IMR-90 (cell line): Measurements from ENCODE around the gene C19orf33. TPM values are rescaled to one million over a fixed set of nuclear protein-coding genes. Genes with fewer than 3 reads are reported as not detected.
A peak's percentile ranks its signal among the peaks of the same experiment; 100 is the strongest.

ENCODE experiments used
- ATAC-seq: fragments of 200-7000 bp; cut with Tn5 transposase; 2 replicates; pipeline ENCODE4 v1.9.1; 2020; ENCODE audit warnings: low read depth, mild to moderate bottlenecking, moderate library complexity
- BruUV-seq: library from RNA; stranded (reverse); fragments of 400-500 nt; replicated peaks from 2 replicates; lab custom pipeline; 2021; lab: Mats Ljungman, UMichigan
- CTCF ChIA-PET: fragments of 300-600 bp; formaldehyde crosslinking; extraction: SDS; loops from one replicate; lab custom pipeline; 2021; ENCODE audit warnings: antibody characterized with exemption; lab: Yijun Ruan, JAX
- POLR2A ChIA-PET: fragments of 300-600 bp; sonication (Branson Sonifier 250); formaldehyde crosslinking; loops from one replicate; lab custom pipeline; 2022; ENCODE audit warnings: antibody characterized with exemption; ENCODE audit not compliant: unreplicated experiment; lab: Charles Lee
- DNase-seq: peaks from one replicate; pipeline ENCODE4 v3.0.0; 2013
- H2AFZ ChIP-seq: replicated peaks from 2 replicates; pipeline ENCODE3; 2013; ENCODE audit warnings: low read length, mild to moderate bottlenecking; ENCODE audit not compliant: poor library complexity
- H2AK5ac ChIP-seq: 2 replicates; pipeline ENCODE4 v1.6.1; 2013; ENCODE audit warnings: low read depth, low read length, inconsistent platforms
- H2AK9ac ChIP-seq: replicated peaks from 2 replicates; pipeline ENCODE3; 2013; ENCODE audit warnings: mild to moderate bottlenecking, low read depth, low read length, moderate library complexity; ENCODE audit not compliant: poor library complexity
- H2BK120ac ChIP-seq: 2 replicates; pipeline ENCODE4 v1.6.1; 2013; ENCODE audit warnings: low read depth, low read length, inconsistent platforms
- H2BK15ac ChIP-seq: 3 replicates; pipeline ENCODE4 v1.6.1; 2013; ENCODE audit warnings: low read depth, low read length, inconsistent platforms
- H2BK20ac ChIP-seq: 2 replicates; pipeline ENCODE4 v1.6.1; 2013; ENCODE audit warnings: low read depth, mild to moderate bottlenecking, inconsistent platforms, low read length, moderate library complexity
- H2BK5ac ChIP-seq: 2 replicates; pipeline ENCODE4 v1.6.1; 2013; ENCODE audit warnings: mild to moderate bottlenecking, low read depth, low read length, inconsistent platforms; ENCODE audit not compliant: poor library complexity, severe bottlenecking
- H3K14ac ChIP-seq: replicated peaks from 2 replicates; pipeline ENCODE4 v1.6.1; 2013; ENCODE audit warnings: low read depth, low read length, inconsistent platforms
- H3K18ac ChIP-seq: 2 replicates; pipeline ENCODE4 v1.6.1; 2013; ENCODE audit warnings: low read depth, low read length, control low read depth
- H3K23ac ChIP-seq: 2 replicates; pipeline ENCODE4 v1.6.1; 2013; ENCODE audit warnings: low read depth, low read length, inconsistent platforms
- H3K27ac ChIP-seq: 2 replicates; pipeline ENCODE4 v1.5.1; 2013; ENCODE audit warnings: mild to moderate bottlenecking, control low read depth, low read length; ENCODE audit not compliant: insufficient read depth
- H3K27me3 ChIP-seq: 2 replicates; pipeline ENCODE4 v1.6.1; 2013; ENCODE audit warnings: low read length; ENCODE audit not compliant: control insufficient read depth, insufficient read depth
- H3K36me3 ChIP-seq: 2 replicates; pipeline ENCODE4 v1.6.1; 2013; ENCODE audit warnings: low read length, mixed read lengths; ENCODE audit not compliant: control insufficient read depth, insufficient read depth
- H3K4ac ChIP-seq: 2 replicates; pipeline ENCODE4 v1.6.1; 2013; ENCODE audit warnings: low read depth, low read length, inconsistent platforms
- H3K4me1 ChIP-seq: 2 replicates; pipeline ENCODE4 v1.6.1; 2013; ENCODE audit warnings: low read length, mixed read lengths; ENCODE audit not compliant: control insufficient read depth, insufficient read depth
- H3K4me2 ChIP-seq: 2 replicates; pipeline ENCODE4 v1.6.1; 2013; ENCODE audit warnings: low read depth, mild to moderate bottlenecking, control low read depth, low read length, moderate library complexity
- H3K4me3 ChIP-seq: 2 replicates; pipeline ENCODE4 v1.5.1; 2013; ENCODE audit warnings: low read depth, mild to moderate bottlenecking, control low read depth, low read length, moderate library complexity; ENCODE audit not compliant: insufficient read depth
- H3K56ac ChIP-seq: 2 replicates; pipeline ENCODE4 v1.6.1; 2013; ENCODE audit warnings: low read length, inconsistent platforms; ENCODE audit not compliant: insufficient read depth; ENCODE audit errors: extremely low read depth
- H3K79me1 ChIP-seq, 2 experiments: 2 replicates each; pipeline ENCODE4 v1.6.1; 2013; ENCODE audit warnings: low read length in 2 of 2, inconsistent platforms in 1 of 2, low read depth in 1 of 2
- H3K9ac ChIP-seq: 2 replicates; pipeline ENCODE4 v1.6.1; 2013; ENCODE audit warnings: low read depth, low read length, control low read depth
- H3K9me1 ChIP-seq: 2 replicates; pipeline ENCODE4 v1.6.1; 2013; ENCODE audit warnings: low read length, inconsistent platforms; ENCODE audit not compliant: insufficient read depth
- H3K9me3 ChIP-seq: 2 replicates; pipeline ENCODE4 v1.6.1; 2013; ENCODE audit warnings: low read length; ENCODE audit not compliant: control insufficient read depth, insufficient read depth
- H4K20me1 ChIP-seq: 2 replicates; pipeline ENCODE4 v1.6.1; 2013; ENCODE audit warnings: low read length, inconsistent platforms; ENCODE audit not compliant: insufficient read depth
- H4K5ac ChIP-seq: 2 replicates; pipeline ENCODE4 v1.6.1; 2013; ENCODE audit warnings: mild to moderate bottlenecking, low read depth, low read length, control low read depth
- H4K8ac ChIP-seq, 2 experiments: 2 replicates each; pipeline ENCODE4 v1.6.1; 2013; ENCODE audit warnings: low read depth in 2 of 2, low read length in 2 of 2, control low read depth in 1 of 2, inconsistent platforms in 1 of 2
- H4K91ac ChIP-seq: 2 replicates; pipeline ENCODE4 v1.6.1; 2013; ENCODE audit warnings: low read depth, low read length, inconsistent platforms; ENCODE audit not compliant: insufficient read depth
- BHLHE40 ChIP-seq: fragments of 150-350 bp; IDR thresholded peaks from 2 replicates; pipeline ENCODE4 v1.6.1; 2016; ENCODE audit warnings: mild to moderate bottlenecking, low read depth, low read length
- CHD1 ChIP-seq: IDR thresholded peaks from 2 replicates; pipeline ENCODE4 v1.6.1; 2012; ENCODE audit warnings: low read depth, low read length, improper control_type of control experiment
- FOS ChIP-seq: fragments of 150-350 bp; IDR thresholded peaks from 2 replicates; pipeline ENCODE4 v1.6.1; 2016; ENCODE audit warnings: low read depth, low read length
- MAFK ChIP-seq: IDR thresholded peaks from 2 replicates; pipeline ENCODE4 v1.6.1; 2012; ENCODE audit warnings: low read depth, low read length, improper control_type of control experiment
- MAZ ChIP-seq: IDR thresholded peaks from 2 replicates; pipeline ENCODE4 v1.6.1; 2012; ENCODE audit warnings: low read depth, mild to moderate bottlenecking, low read length, improper control_type of control experiment, moderate library complexity, borderline replicate concordance
- MXI1 ChIP-seq: IDR thresholded peaks from 2 replicates; pipeline ENCODE4 v1.6.1; 2012; ENCODE audit warnings: low read depth, mild to moderate bottlenecking, low read length, moderate library complexity, borderline replicate concordance
- RAD21 ChIP-seq: IDR thresholded peaks from 2 replicates; pipeline ENCODE4 v1.6.1; 2012; ENCODE audit warnings: low read length, improper control_type of control experiment
- RFX5 ChIP-seq: IDR thresholded peaks from 2 replicates; pipeline ENCODE4 v1.8.0; 2012; ENCODE audit warnings: low read depth, mild to moderate bottlenecking, low read length, moderate library complexity
- SMC3 ChIP-seq: fragments of 150-350 bp; IDR thresholded peaks from 2 replicates; pipeline ENCODE4 v1.6.1; 2016; ENCODE audit warnings: low read depth, mild to moderate bottlenecking, antibody characterized with exemption, low read length, moderate library complexity
- WGBS, 2 experiments: methylation state at CpG; one replicate each; pipeline versions ENCODE4 v1.1.5 to v1.1.7; 2013; ENCODE audit warnings: missing lambda C conversion rate in 2 of 2; ENCODE audit not compliant: insufficient read length in 1 of 2; ENCODE audit errors: extremely low coverage in 2 of 2; 5-methylcytosine and 5-hydroxymethylcytosine counted together
- dilution Hi-C: fragments of 300-500 bp; cut with HindIII; formaldehyde crosslinking; loops from one replicate; pipeline ENCODE4 v1.14.3; 2018; ENCODE audit warnings: low sequenced_read_pairs; ENCODE audit not compliant: unreplicated experiment
- in situ Hi-C: fragments of 300-500 bp; cut with MboI; formaldehyde crosslinking; loops from 3 replicates; pipeline ENCODE4 v1.14.3; 2019; ENCODE audit warnings: low sequenced_read_pairs, inconsistent platforms, mixed read lengths
- intact Hi-C: fragments of 100-400 bp; cut with micrococcal nuclease; formaldehyde crosslinking; loops from 2 replicates; pipeline ENCODE4 v1.10.0; 2022
- polyA plus RNA-seq, 3 experiments: library from polyadenylated mRNA; depleted of rRNA; stranded (reverse); fragments of >200 nt; gene quantifications; 2 replicates each; pipeline ENCODE4 v1.2.3, GENCODE V29; 2012; ENCODE audit warnings: low replicate concordance in 1 of 3
- total RNA-seq: library from RNA; depleted of rRNA; stranded (reverse); fragments of >200 nt; gene quantifications from 2 replicates; pipeline ENCODE4 v1.2.3, GENCODE V29; 2012
- TF ChIP-seq, protein P1 (sequence below): fragments of 150-350 bp; IDR thresholded peaks from 2 replicates; pipeline ENCODE4 v1.6.1; 2016; ENCODE audit warnings: low read depth, mild to moderate bottlenecking, low read length, moderate library complexity, borderline replicate concordance
- TF ChIP-seq, protein P2 (sequence below): fragments of 150-350 bp; IDR thresholded peaks from 2 replicates; pipeline ENCODE4 v1.6.1; 2017; ENCODE audit warnings: mild to moderate bottlenecking, antibody characterized with exemption, low read length, low read depth

The C19orf33 gene
- total and polyA plus RNA-seq, 2 of the 4 experiments (the other 2 are of a cell fraction) = 0.80 TPM; not detected in 1

DNA sequence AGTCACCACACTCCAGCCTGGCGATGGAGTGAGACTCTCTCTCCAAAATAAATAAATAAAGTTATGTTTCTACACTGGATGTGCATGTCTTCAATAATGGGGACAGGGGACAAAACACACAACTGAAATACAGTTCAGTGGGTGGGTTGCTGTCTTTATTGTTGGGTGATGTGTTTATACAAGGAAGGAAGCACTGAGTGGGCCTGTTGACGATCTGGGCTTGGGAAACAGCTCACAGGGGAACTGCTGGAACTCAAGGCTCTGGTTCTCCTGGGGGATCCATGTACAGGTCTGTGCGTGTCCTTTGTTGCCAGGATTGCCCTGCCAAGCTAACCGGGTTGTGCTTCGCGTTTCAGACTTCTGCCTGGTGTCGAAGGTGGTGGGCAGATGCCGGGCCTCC lies 20.8 kb upstream of the C19orf33 start:
- 93% methylated on average over 7 of the region's 8 CpGs; no CpG with 5 or more reads in 1 of the 2 experiments for WGBS, 2 experiments
- Histone ChIP-seq H3K9ac (no peak overlapping the region), H4K5ac (peak overlapping the region; percentile 32; the same call in 1 of the 2 replicates), H3K4me3 (no peak overlapping the region), H2BK120ac (peak overlapping the region; percentile 36; the same call in 1 of the 2 replicates), H2AK9ac (peak overlapping the region; percentile 17), H3K23ac (no peak overlapping the region), H3K27me3 (no peaks in the 10 kb centered on the region), H2BK5ac (peak overlapping the region; percentile 34), H3K18ac (no peak overlapping the region), H3K36me3 (no peaks in the 10 kb centered on the region), H3K79me1 (no peaks in the 10 kb centered on the region), H3K4ac (no peak overlapping the region; the same call in 1 of the 2 replicates), H3K4me1 (peaks cover 14% of the 10 kb centered on the region), H2BK20ac (no peak overlapping the region), H3K4me2 (no peak overlapping the region), H4K20me1 (no peaks in the 10 kb centered on the region), H3K14ac (no peak overlapping the region), H2AFZ (peak overlapping the region; percentile 33), H2BK15ac (no peak overlapping the region), H4K8ac (no peak overlapping the region), H3K9me3 (no peaks in the 10 kb centered on the region), H2AK5ac (0 out of 2 replicates have a peak overlapping the region, but pooled peaks have one; percentile 63), H3K56ac (no peak overlapping the region), H4K91ac (peak overlapping the region; percentile 6; the same call in 1 of the 2 replicates), H3K9me1 (peaks cover 4% of the 10 kb centered on the region), H3K27ac (no peak overlapping the region)
- no TSS peak for BruUV-seq
- POLR2A ChIA-PET = no interaction called here
- TF ChIP-seq MXI1 (no peak), SMC3 (no peak), MAFK (no peak), BHLHE40 (no peak), MAZ (no peak), RAD21 (no peak), RFX5 (no peak), CHD1 (no peak), FOS (no peak)
- TF ChIP-seq, protein P1, sequence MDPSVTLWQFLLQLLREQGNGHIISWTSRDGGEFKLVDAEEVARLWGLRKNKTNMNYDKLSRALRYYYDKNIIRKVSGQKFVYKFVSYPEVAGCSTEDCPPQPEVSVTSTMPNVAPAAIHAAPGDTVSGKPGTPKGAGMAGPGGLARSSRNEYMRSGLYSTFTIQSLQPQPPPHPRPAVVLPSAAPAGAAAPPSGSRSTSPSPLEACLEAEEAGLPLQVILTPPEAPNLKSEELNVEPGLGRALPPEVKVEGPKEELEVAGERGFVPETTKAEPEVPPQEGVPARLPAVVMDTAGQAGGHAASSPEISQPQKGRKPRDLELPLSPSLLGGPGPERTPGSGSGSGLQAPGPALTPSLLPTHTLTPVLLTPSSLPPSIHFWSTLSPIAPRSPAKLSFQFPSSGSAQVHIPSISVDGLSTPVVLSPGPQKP = no peak
- TF ChIP-seq, protein P2, sequence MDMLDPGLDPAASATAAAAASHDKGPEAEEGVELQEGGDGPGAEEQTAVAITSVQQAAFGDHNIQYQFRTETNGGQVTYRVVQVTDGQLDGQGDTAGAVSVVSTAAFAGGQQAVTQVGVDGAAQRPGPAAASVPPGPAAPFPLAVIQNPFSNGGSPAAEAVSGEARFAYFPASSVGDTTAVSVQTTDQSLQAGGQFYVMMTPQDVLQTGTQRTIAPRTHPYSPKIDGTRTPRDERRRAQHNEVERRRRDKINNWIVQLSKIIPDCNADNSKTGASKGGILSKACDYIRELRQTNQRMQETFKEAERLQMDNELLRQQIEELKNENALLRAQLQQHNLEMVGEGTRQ = no peak
- no peak for ATAC-seq
- in situ Hi-C loops (no loop called here), intact Hi-C loops (no loop called here), dilution Hi-C loops (no loop called here)
- DNase-seq = no peak
- CTCF ChIA-PET = no interaction called here
